NCI-H510A (cell line): Measurements from ENCODE around the gene SLC26A4.
A peak's percentile ranks its signal among the peaks of the same experiment; 100 is the strongest.

ENCODE experiments used
- DNase-seq: peaks from one replicate; lab custom pipeline; 2025; lab: John Stamatoyannopoulos, UW

Gene SLC26A4

DNA sequence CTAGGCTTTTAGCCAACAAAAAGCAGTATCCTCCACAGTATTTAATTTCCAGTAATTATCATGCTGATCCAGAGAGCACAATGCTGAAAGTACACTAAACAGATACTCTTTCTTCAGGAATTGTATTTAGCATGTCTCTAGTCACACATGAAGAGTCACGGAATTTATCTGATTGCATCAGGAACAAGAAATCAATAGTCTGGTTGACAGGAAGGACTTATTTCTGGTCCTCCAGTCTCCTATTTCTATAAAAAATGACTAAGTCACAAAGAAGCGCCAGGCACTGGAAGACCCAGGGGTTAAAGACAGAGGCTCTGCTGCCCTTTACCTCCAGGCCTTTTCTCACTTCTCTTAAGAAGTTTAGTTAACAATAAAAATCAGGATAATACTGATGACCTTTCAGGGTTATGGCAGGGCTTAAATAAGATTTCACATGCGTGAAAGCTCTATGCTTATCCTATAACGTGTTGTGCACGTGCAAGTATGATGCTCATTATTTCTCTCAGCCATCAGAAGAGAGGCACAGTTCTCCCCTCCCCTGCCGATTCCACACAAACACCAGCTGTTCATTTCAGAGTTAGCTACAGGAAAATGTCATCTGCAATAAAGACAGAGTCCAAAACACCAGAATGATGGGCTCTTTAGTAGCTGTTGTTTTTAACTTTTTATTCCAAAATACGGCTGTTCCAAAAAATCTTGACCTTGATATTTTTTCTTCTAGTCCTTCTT, 36.9 kb downstream of the SLC26A4 start:
- DNase-seq, result no peak

DNA sequence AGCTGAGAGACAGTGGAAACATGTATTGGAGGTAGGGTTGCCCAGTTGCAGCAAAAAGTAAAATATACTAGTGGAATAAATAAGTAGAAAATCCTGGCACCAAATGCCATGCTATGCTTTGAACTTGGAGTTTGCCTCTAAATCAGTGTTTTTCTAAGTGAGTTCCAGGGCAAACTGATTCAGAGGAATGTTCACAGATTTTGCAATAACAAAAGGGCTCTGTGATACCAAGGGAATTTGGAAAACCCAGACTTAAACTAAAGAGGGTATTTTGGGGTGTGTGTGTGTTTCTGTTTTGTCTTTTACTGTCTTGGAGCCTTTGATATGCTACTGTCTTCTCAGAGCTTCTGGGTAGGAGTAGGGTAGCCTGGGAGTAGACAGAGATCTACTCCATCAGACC, 39.9 kb downstream of the SLC26A4 start:
- DNase-seq, result no peak

DNA sequence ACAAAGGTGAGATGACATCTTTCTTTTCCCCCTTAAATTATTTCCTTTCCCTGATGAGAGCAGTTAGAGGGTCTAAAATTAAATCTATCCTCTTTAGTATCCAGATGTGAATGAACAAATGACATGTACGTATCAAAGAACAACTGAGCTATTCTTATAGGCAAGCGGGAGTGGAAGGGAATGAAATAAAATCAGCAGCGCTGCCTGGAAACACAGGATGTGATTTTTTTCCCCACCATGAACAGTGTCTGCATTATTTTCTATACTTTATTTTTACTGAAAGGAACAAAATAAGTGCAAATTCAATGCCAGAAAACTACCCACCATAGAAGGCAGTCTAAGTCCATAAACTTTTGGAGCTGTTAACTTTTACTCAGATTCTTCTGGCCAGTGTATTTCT, 40.6 kb downstream of the SLC26A4 start:
- DNase-seq, result no peak

DNA sequence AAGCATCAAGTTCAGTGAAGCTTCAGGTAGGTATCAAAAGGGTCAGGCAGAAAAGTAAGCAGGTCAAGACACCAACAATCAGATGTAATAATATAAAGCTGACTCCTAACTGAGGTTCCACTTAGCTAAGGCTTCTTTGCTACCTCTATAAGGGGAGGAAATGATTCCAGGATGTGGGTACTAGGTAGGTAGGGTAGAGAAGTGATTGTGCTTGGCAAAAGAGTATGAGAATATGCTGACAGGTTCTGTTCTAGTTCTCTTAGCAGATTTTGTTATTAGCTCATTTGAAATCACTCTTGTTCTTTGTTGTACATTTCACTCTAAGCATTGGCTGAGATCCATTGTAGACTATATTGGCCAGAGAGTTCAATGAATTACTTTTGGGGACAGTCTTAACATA, 42.6 kb downstream of the SLC26A4 start:
- no peak for DNase-seq

DNA sequence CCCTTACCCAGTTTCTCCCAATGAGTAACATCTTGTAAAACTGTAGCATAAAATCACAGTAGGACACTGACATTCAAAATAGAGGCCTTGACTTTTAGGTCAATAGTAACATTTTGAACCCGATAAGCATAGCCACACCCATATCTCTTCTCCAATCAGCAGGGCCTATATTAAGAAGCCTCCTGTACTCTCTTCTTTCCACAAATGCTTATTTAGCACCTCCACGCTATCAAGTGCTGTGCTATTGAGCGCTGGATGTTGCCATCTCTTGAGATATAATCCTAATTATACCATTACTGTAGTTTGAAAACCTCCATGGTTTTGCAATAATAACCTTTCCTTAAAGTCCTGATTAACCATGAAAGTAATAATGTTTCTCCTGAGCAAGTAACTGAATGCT, 43.2 kb downstream of the SLC26A4 start:
- DNase-seq, result no peak

- no peak for DNase-seq
These were observed 48.3 kb downstream of the SLC26A4 start for GRCh38 chr7:107708956-107709355.

GRCh38 chr7:107711301-107711700, 50.7 kb downstream of the SLC26A4 start:
- no peak for DNase-seq

DNA sequence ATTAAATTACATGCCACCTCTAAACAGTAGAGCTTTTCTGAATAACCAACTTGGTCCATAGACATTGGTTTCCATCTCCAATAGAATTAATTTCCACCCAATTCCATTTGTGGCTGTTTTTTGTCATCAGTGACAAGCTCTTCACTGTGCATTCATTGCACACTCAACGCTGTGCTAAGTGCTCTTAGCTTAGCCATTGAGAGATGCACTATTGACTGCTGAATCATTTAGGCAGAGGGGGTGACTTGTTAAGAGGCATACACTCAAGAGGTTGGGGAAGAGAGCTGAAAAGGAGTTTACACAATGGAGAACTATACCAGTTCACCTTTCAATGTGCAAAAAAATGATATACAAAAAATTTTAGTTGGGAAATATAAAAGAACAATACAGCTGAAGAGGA, 51.4 kb downstream of the SLC26A4 start:
- DNase-seq, result peak; percentile 16

GRCh38 chr7:107712896-107713295, 52.3 kb downstream of the SLC26A4 start:
- no peak for DNase-seq

DNA sequence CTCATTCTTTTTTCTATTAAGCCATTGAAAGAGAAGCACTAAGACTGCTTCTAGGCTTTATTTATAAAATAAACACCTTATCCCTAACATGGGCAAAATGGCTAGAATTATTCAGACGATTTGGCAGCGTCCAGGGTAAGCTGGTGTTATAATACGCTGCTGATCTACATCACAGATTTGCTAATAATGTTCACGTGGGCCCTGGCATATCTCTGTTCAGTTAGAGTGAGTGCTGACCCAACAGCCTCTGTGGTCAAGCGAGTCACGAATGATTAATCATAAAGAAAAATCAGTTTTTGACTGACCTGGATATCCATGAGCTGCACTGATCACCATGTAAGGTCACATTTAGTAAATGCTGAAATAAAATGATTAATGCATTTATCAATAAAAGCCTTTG, 54.9 kb downstream of the SLC26A4 start:
- no peak for DNase-seq

GRCh38 chr7:107718456-107719193, 58.0 kb downstream of the SLC26A4 start:
- DNase-seq, result no peak

DNA sequence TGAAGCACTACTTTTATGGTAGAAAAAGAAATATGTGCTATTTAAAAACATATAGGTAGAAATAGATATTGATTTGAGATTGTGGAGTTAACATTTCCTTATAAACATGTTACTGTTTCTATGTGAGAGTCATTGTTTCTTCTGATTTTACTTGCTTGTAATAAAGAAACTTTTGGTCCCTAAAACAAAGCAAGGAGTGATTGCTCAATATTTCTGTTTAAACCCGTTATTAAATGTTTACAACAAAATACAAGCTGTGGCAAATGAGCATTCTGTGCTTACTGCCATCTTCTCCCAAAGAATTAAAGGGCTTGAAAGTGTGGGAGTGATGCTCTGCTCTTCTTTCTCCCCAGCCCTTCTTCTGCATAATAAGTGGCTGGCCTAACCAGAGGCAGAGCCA, 60.7 kb downstream of the SLC26A4 start:
- no peak for DNase-seq

DNA sequence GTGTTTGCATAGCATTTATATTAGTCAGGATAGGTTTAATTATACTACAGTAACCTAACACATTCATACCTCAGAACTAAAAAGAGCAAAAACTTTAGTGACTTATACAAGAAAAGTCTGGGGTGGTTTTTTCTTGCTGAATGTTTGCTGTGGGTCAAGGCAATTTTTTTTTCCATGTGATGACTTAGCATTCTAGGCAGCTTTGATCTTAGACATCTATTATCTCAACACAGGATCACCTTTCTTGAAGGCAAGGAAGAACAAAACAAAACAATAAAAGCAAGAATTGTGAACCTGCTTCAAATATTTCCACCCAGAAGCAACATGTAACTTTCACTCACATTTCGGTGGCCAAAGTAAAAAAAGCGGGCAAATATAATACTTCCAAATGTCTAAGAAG, 62.6 kb downstream of the SLC26A4 start:
- DNase-seq, result no peak

- no peak for DNase-seq
These were observed 64.6 kb downstream of the SLC26A4 start for GRCh38 chr7:107725138-107725740.

DNA sequence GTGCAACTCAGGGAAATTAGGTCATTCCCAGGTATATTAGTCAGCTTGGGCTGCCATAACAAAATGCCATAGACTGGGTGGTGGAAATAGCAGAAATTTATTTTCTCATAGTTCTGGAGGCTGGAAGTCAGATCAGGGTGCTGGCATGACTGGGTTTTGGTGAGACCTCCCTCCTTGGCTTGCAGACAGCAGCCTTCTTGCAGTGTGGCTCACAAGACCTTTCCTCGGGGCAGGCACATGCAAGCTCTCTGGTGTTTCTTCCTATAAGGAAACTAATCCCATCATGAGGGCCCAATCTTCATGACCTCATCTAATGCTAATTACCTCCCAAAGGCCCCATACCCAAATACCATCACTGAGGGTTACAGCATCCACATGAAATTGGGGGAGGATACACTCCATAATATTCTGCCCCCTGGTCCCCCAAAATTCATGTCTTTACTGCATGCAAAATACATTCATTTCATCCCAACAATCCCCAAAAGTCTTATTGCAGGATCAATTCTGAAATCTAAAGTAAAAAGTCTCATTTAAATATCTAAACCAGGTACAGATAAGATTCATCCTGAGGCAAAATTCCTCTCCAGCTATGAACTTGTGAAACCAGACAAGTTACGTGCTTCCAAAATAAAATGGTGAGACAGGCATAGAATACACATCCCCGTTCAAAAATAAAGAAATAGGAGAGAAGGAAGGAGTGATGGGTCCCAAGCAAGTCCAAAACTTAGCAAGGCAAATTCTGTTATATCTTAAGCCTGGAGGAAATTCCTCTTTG, 65.9 kb downstream of the SLC26A4 start:
- DNase-seq, result no peak

GRCh38 chr7:107728276-107728675, 67.6 kb downstream of the SLC26A4 start:
- no peak for DNase-seq

- peak; percentile 27 for DNase-seq
These were observed 82.3 kb downstream of the SLC26A4 start for GRCh38 chr7:107742678-107743566.

DNA sequence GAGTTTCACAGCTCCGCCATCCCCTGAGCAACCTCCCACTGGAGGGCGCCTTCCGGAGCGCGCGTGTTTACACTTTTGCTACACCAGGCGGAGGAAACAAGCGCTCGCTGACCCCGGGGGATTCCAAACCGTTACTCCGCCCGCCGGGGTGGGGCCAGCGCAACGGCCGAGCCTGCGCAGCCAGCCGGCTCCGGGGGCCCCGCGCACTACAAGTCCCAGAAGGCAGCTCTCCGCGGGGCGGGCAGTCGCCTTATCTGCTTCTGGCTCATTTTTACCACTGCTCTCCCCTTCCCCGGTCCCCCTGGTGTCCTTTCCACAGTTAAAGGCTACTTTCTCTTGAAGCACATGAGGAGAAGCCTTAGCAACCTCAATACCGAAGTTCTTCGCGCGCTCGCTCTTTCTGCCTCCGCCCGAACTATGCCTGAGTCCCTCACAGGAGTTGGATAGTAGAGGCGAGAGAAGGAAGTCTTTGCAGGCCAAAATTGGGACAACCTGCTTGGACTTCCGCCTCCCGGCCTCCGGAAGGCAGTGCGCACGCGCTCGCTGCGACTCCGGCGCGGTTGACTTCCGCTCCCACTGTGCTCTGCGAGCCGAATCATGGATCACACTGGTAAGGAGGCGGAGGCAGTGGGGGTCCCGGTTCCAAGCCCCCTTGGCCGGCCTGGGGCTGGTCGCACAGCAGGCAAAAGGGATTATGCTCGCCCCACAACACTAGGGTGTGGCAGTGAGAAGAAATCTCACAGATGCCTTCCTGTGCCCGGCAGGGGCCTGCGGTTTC, 83.1 kb downstream of the SLC26A4 start, which contains the start of gene CBLL1:
Gene CBLL1 (plus strand): TSS at position 576 of the 778 bp plus-strand sequence. CDS start 22 bp downstream, at position 598.
- peak; percentile 70 for DNase-seq

GRCh38 chr7:107744345-107744750, 83.7 kb downstream of the SLC26A4 start:
- DNase-seq, result no peak

DNA sequence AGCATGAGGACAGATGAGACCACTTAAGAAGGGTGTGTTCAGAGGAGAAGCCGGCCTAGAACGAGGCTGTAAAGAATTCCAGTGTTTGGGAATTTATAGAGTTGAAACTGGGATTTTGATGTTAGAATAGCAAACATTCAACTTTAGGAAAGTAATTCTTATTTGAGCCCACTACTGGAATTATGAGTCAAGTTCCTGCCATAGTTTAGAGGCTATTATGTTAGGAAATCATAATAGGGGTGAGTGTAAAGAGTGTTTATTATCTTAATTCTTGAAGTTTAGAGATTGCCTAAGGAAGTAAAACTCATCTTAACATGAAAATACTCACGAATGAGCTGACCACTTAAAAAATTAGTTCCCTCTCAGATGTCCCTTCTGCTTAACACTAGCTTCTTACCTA, 85.4 kb downstream of the SLC26A4 start:
- no peak for DNase-seq
